ENCODE measurements around the gene PTPRCAP. TPM values are rescaled to one million over a fixed set of nuclear protein-coding genes. Genes with fewer than 3 reads are reported as not detected.
"Not testable (repeated sequence)": the region's sequence is repeated elsewhere in the genome, so short reads cannot be mapped to it uniquely, and the experiment has no call there.

The PTPRCAP gene
- total RNA-seq, 1 donor from 2014 or later = 109 TPM

DNA sequence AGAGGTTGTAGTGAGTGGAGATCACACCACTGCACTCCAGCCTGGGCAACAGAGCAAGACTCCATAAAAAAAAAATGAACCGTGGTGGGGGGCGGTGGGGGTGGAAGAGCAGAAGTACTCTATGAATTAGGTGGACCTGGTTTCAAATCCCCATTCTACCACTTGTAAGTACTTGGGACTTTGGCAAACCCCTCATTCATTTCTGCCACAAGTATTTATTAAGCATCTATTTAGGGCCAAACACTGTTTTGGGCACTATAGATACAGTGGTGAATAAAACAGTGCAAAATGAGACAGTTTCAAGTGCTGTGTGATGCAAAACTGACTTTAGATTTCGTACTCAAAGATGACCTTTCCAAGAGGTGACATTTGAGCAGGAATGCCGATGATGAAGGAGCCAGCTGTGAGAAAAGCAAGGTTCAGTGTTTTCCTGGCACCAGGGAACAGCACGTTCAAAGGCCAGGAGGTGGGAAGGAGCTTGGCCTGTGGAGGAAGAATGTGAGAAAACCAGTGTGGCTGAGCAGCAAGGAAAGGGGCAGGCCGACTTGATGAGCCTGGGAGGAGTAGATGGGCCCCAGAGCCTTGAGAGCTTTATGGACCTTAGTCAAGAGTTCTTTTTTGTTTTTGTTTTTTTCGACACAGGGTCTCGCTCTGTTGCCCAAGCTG is 33.0 kb upstream of the PTPRCAP start:
- Mint-ChIP-seq H3K27ac (no peak overlapping the region), H3K9me3 (no peaks in the 10 kb centered on the region), H3K4me1 (ENCODE audit: low read depth) (peaks cover 13% of the 10 kb centered on the region), H3K27me3 (ENCODE audit: insufficient read depth) (no peaks in the 10 kb centered on the region), H3K4me3 (peak overlapping the region; percentile 76), H3K36me3 (ENCODE audit: low read depth) (peaks cover 3% of the 10 kb centered on the region)
- no peak for DNase-seq (ENCODE audit: low spot score)
- intact Hi-C loops (cut with micrococcal nuclease) = no loop called here

DNA sequence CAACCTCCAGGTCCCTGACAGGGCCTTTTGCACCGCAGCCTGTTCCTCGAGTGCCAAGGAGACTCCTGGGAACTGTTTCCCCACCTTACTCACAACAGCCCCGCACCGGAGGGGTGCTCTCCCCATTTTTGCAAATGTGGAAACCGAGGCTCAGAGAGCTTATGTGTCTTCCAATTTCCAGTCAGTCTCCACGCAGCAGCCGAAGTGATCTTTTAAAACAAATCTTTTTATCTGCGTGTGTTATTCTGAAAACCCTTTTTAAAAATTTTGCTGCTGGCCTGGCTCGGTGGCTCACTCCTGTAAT is 32.0 kb upstream of the PTPRCAP start:
- DNase-seq (ENCODE audit: low spot score) = no peak
- Mint-ChIP-seq H3K4me3 (peak overlapping the region; percentile 76), H3K36me3 (ENCODE audit: low read depth) (peaks cover 6% of the 10 kb centered on the region), H3K9me3 (no peaks in the 10 kb centered on the region), H3K4me1 (ENCODE audit: low read depth) (peaks cover 17% of the 10 kb centered on the region), H3K27ac (peak overlapping the region; percentile 48), H3K27me3 (ENCODE audit: insufficient read depth) (no peaks in the 10 kb centered on the region)
- intact Hi-C loops (cut with micrococcal nuclease) = loop anchor here (1.0 to 5.0 kb wide), 8 partner anchors 14 to 117 kb away; partner anchors contain the start of genes AIP, CDK2AP2, CORO1B and POLD4

DNA sequence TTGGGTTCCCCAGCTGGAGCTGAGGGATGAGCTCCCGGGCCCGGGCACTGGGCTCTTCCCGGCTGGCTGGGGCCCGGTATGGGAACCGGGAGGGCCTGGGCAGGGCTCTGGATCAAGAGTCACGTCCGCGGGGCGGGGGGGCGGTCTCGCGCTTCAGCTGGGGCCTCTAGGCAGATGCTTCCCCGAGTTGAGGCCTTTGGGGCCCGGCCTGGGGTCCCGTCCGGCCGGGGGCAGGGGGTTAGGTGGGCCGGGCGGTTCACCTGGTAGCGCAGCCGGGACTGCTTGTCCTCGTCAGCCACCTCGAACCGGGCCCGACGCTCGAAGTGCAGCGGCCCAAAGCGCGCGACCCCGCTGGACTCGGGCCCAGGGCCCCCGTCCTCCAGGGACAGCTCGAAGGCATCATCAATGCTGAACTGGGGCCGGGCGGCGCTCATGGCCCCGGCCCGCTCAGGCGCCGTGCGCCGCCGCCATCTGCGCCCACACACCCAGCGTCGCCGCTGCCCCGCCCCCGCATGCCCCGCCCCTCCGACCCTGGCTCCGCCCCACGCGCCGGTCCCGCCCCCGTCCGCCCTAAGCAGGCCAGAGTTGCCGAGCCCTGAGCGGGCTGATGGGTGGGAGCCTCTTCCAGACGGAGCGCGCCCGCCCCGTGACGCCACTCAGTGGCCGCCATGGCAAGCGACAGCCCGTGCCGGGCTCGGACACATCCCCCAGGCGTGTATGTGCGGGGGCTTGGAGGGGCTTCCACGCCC is 31.5 kb upstream of the PTPRCAP start, which contains the start of gene TMEM134:
TSS of gene TMEM134 (minus strand) at position 493 of the 749 bp plus-strand sequence. CDS start at position 434, 59 bp downstream.
- Mint-ChIP-seq H3K9me3 (no peaks in the 10 kb centered on the region), H3K36me3 (ENCODE audit: low read depth) (peaks cover 6% of the 10 kb centered on the region), H3K27me3 (ENCODE audit: insufficient read depth) (no peaks in the 10 kb centered on the region), H3K4me1 (ENCODE audit: low read depth) (peaks cover 23% of the 10 kb centered on the region), H3K27ac (peak within 1 kb of the TSS; percentile 84), H3K4me3 (peak within 1 kb of the TSS; percentile 91)
- peak; percentile 88 for DNase-seq (ENCODE audit: low spot score)
- intact Hi-C loops (cut with micrococcal nuclease) = loop anchor here (1.0 to 5.0 kb wide), 8 partner anchors 14 to 117 kb away; partner anchors contain the start of genes AIP, CDK2AP2, CORO1B and POLD4

DNA sequence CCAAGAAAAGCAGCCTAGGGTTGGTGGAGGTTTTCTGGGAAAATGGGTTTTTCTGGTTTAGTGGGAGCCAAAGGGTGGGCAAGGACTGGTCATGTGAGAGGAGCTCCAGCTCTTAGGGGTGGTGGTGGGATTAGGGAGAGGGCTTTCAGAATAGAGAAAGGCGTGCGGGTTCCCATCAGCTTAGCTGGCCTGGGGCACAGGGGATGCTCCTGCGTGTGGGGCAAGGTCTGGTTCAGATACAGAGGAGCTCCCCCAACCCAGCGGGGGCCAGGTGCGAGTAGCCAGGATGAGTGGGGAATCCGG is 30.9 kb upstream of the PTPRCAP start:
- no peaks in the 10 kb centered on the region for H3K9me3 Mint-ChIP-seq
- peaks cover 6% of the 10 kb centered on the region for H3K36me3 Mint-ChIP-seq (ENCODE audit: low read depth)
- peak overlapping the region; percentile 91 for H3K4me3 Mint-ChIP-seq
- H3K27ac Mint-ChIP-seq = peak overlapping the region; percentile 84
- no peak for DNase-seq (ENCODE audit: low spot score)
- H3K27me3 Mint-ChIP-seq (ENCODE audit: insufficient read depth) = no peaks in the 10 kb centered on the region
- peaks cover 26% of the 10 kb centered on the region for H3K4me1 Mint-ChIP-seq (ENCODE audit: low read depth)
- intact Hi-C loops (cut with micrococcal nuclease) = loop anchor here (2.0 to 5.0 kb wide), 2 partner anchors 30 to 116 kb away; partner anchors contain the start of gene POLD4

DNA sequence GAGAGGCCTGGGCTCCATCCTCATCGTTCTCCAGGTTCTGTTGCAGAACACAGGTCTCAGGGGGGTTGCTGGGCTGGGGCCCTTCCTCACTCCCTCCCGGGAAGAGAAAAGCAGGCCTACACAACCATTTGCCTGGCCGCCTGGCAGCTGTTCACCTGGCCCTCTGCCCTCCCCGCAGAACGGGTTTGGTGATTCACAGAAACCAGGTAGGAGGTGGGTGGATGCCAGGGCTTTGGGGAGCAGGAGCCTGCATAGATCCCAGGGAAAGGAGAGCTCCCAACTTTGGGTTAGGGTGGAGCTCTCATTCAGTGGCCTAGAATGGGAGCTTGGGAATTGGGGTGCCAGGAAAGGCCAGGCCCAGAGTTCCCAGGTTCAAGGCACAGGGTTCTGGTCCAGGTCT is 30.6 kb upstream of the PTPRCAP start:
- no peaks in the 10 kb centered on the region for H3K9me3 Mint-ChIP-seq
- no peaks in the 10 kb centered on the region for H3K27me3 Mint-ChIP-seq (ENCODE audit: insufficient read depth)
- H3K4me3 Mint-ChIP-seq = peak overlapping the region; percentile 91
- no peak for DNase-seq (ENCODE audit: low spot score)
- intact Hi-C loops (cut with micrococcal nuclease) = loop anchor here (2.0 to 5.0 kb wide), 2 partner anchors 29 to 116 kb away; partner anchors contain the start of gene POLD4
- peak overlapping the region; percentile 84 for H3K27ac Mint-ChIP-seq
- peaks cover 6% of the 10 kb centered on the region for H3K36me3 Mint-ChIP-seq (ENCODE audit: low read depth)
- H3K4me1 Mint-ChIP-seq (ENCODE audit: low read depth) = peaks cover 26% of the 10 kb centered on the region

DNA sequence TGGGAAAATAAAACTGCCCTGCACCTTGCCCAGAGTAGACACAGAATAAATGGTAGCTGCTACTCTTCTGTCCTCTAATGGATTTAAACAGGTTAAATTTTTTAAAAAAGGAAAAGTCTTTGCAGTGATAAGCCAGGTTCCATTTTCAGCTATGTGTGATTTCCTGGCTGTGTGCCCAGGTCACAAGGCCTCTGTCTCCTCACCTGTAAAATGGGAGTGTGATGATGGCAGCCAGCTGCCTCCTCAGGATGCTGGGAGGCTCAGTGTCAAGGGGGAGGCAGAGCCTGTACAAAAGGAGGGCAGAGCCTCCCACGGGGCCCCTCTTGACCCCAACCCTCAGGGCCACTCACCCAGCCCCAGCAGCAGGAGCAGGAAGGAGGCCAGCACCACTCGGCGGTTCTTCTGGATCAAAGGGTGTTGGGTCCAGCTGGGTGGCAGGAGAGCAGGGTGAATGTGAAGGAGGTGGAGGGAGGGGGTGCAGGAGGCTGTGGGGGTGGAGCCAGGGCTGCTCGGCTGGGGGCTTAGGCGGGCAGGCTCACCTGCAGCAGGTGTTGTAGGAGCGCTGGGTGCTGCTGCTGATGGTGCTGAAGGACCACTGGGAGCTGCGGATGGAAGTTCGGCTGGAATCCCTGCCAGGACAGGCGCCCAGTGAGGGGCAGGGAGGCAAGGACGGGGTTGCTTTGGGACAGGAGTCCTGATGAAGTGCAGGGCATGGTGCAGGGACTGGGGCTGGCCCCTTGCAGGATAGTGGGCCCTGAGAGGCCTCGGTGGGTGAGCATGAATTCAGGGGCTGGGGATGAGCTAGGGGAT is 29.7 kb upstream of the PTPRCAP start:
- no peaks in the 10 kb centered on the region for H3K27me3 Mint-ChIP-seq (ENCODE audit: insufficient read depth)
- H3K27ac Mint-ChIP-seq = peak overlapping the region; percentile 71
- H3K9me3 Mint-ChIP-seq = no peaks in the 10 kb centered on the region
- intact Hi-C loops (cut with micrococcal nuclease) = loop anchor here (5.0 kb wide), 1 partner anchor 115 kb away; the partner anchor contains the start of gene POLD4
- H3K4me1 Mint-ChIP-seq (ENCODE audit: low read depth) = peaks cover 26% of the 10 kb centered on the region
- H3K4me3 Mint-ChIP-seq = peak overlapping the region; percentile 91
- peaks cover 6% of the 10 kb centered on the region for H3K36me3 Mint-ChIP-seq (ENCODE audit: low read depth)
- no peak for DNase-seq (ENCODE audit: low spot score)

DNA sequence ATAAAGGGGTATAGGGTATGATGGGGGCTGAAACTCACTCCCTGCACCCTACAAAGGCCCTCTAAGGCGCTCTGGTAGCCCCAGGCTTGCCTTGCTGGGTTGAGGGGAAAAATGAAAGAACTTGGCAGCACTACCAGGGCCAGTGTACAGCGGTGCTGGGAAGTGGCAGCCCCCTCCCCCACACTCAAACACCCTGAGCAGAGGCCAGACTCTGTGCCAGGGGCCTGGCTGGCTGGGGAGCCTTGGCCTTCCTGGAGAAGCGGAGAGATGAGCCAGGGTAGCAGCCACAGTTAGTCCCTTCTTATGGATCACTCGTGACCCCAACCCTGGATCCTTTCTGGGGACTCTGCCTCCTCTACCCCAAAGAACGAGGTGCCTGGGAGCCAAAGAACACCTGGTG is 28.9 kb upstream of the PTPRCAP start:
- H3K27me3 Mint-ChIP-seq (ENCODE audit: insufficient read depth) = no peaks in the 10 kb centered on the region
- peaks cover 6% of the 10 kb centered on the region for H3K36me3 Mint-ChIP-seq (ENCODE audit: low read depth)
- H3K9me3 Mint-ChIP-seq = no peaks in the 10 kb centered on the region
- no peak for DNase-seq (ENCODE audit: low spot score)
- H3K27ac Mint-ChIP-seq = peak overlapping the region; percentile 65
- intact Hi-C loops (cut with micrococcal nuclease) = loop anchor here (5.0 kb wide), 1 partner anchor 114 kb away; the partner anchor contains the start of gene POLD4
- peak overlapping the region; percentile 91 for H3K4me3 Mint-ChIP-seq
- peaks cover 26% of the 10 kb centered on the region for H3K4me1 Mint-ChIP-seq (ENCODE audit: low read depth)

DNA sequence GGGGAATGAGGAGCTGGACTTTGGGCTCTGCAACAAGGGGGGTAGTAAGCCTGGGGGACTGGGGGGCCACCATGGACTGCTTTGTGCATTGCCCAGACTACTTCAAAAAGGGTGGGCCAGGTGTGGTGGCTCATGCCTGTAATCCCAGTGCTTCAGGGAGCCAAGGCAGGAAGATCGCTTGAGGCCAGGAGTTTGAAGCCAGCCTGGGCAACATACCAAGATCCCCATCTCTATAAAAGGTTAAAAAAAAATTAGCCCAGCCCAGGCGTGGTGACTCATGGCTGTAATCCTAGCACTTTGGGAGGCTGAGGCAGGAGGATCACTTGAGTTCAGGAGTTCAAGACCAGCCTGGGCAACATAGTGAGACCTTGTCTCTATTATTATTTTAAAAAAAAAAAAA is 28.0 kb upstream of the PTPRCAP start:
- H3K27me3 Mint-ChIP-seq (ENCODE audit: insufficient read depth); DNase-seq (ENCODE audit: low spot score); H3K36me3 Mint-ChIP-seq (ENCODE audit: low read depth); H3K9me3 Mint-ChIP-seq: not testable (repeated sequence)
- peaks cover 26% of the 10 kb centered on the region for H3K4me1 Mint-ChIP-seq (ENCODE audit: low read depth)
- H3K27ac Mint-ChIP-seq = peak overlapping the region; percentile 85
- H3K4me3 Mint-ChIP-seq = peak overlapping the region; percentile 88
- intact Hi-C loops (cut with micrococcal nuclease) = loop anchor here (5.0 kb wide), 1 partner anchor 113 kb away; the partner anchor contains the start of gene POLD4

DNA sequence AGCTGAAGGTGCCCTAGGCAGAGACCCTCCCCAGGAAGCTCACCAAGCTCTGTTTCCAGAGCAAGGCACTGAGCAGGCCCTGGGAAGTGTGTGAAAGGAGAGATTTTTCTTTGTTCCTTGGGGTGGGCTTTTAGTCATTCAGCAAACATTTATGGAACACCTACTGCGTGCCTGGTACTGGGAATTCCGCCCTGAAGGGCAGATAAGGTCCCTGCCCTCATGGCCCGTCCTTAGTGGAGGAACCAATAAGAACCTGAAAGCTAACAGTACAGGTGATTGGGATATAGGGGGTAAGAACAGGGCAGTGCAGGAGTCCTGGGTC is 27.7 kb upstream of the PTPRCAP start:
- intact Hi-C loops (cut with micrococcal nuclease) = loop anchor here (5.0 kb wide), 1 partner anchor 113 kb away; the partner anchor contains the start of gene POLD4
- Mint-ChIP-seq H3K36me3 (ENCODE audit: low read depth) (peaks cover 6% of the 10 kb centered on the region), H3K27ac (peak overlapping the region; percentile 85), H3K4me3 (peak overlapping the region; percentile 88), H3K27me3 (ENCODE audit: insufficient read depth) (no peaks in the 10 kb centered on the region), H3K9me3 (no peaks in the 10 kb centered on the region), H3K4me1 (ENCODE audit: low read depth) (peaks cover 26% of the 10 kb centered on the region)
- no peak for DNase-seq (ENCODE audit: low spot score)

DNA sequence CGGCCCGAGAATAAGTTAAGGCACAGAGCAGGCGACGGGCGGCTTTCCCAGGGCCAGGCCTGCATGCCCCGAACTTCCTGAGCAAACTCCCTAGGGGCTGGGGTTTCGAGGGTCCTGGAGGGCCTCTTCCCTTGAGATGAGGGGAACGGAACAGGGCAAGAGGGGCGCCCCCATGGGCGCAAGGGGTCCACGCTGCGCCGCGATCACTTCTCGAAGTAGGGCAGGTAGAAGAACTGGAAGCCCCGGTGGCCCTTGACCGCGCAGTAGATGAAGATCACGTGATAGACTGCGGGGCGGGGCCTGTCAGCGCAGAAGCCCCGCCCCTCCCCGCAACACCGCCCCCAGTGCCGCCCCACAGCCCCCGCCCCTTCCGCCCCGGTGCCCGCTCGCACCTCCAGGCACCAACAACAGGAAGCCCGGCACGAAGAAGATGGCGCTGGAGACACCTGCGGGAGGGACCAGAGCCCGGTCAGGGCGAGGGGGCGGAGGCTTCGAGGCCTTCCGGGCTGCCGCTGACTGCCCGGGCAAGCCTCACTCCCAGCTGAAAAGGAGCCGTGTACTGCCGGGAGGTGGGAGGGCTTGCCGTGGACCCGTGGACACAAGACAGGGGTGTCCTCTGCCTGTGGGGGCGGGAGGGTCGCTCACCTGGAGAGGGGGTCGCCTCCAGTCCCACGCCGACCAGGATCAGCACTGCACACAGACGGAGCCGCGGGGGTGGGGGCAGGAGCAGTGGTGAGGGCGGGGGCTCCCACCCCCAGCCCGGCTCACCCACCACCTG is 27.1 kb upstream of the PTPRCAP start:
- intact Hi-C loops (cut with micrococcal nuclease) = loop anchor here (1.0 to 5.0 kb wide), 8 partner anchors 20 to 224 kb away; partner anchors contain the start of genes POLD4, RAD9A and RPS6KB2
- peak; percentile 89 for DNase-seq (ENCODE audit: low spot score)

DNA sequence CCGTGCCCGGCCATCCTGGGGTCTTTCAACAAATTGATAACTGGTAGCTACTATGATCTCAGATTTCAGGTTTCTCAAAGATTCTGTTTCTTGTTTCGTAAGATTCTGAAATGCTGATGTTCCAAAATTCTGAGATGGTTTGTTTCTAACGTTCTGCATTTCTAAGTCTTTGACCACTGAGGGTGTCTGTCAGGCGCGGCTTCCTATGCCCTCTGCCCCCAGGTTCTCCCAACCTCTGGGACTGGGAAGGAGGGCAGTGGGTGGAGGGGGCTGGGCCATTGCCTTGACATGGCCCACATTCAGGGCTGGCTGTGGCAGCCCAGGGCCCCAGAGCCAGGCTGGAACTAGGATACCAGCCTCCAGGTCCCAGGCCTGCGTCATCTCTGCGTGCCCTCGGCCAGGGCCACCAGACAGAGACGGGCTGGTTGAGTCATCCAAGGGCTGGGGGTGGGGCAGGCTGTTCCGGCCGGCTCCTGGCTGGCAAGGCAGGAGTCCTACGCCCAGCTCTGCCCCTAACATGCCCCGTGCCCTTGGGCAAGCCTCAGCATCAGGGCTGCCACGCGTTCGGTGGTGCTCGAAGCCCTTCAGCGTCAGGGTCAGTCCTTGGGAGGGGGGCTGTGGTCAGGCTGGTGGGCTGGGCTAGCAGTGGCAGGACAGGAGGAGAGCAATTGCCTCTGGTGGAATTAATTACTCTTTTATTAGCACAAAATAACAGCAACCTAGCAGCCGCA is 26.4 kb upstream of the PTPRCAP start:
- peak overlapping the region; percentile 88 for H3K4me3 Mint-ChIP-seq
- no peak overlapping the region for H3K27ac Mint-ChIP-seq
- intact Hi-C loops (cut with micrococcal nuclease) = loop anchor here (1.0 kb wide), 7 partner anchors 20 to 224 kb away; partner anchors contain the start of genes RAD9A and RPS6KB2
- DNase-seq (ENCODE audit: low spot score) = no peak
- no peaks in the 10 kb centered on the region for H3K9me3 Mint-ChIP-seq
- peaks cover 6% of the 10 kb centered on the region for H3K36me3 Mint-ChIP-seq (ENCODE audit: low read depth)
- no peaks in the 10 kb centered on the region for H3K27me3 Mint-ChIP-seq (ENCODE audit: insufficient read depth)
- H3K4me1 Mint-ChIP-seq (ENCODE audit: low read depth) = peaks cover 26% of the 10 kb centered on the region

More for the DNA sequence above, 27.1 kb upstream of the PTPRCAP start:
- Mint-ChIP-seq H3K27me3 (ENCODE audit: insufficient read depth) (no peaks in the 10 kb centered on the region), H3K9me3 (no peaks in the 10 kb centered on the region), H3K4me1 (ENCODE audit: low read depth) (peaks cover 26% of the 10 kb centered on the region), H3K36me3 (ENCODE audit: low read depth) (peaks cover 6% of the 10 kb centered on the region), H3K4me3 (peak overlapping the region; percentile 88), H3K27ac (peak overlapping the region; percentile 85)
